Endothelial cell of umbilical vein (primary cell): ENCODE results near the gene UGT2A3.
"Not testable (repeated sequence)": the region's sequence is repeated elsewhere in the genome, so short reads cannot be mapped to it uniquely, and the experiment has no call there.

Experiments used
- CTCF ChIP-seq, 2 donors: IDR thresholded peaks; 1 replicate in 1 of 2; 2 replicates in 1 of 2; pipeline ENCODE4 v1.5.1; 2011; ENCODE audit warnings: low read length in 2 of 2, mild to moderate bottlenecking in 2 of 2, moderate library complexity in 2 of 2, control low read depth in 1 of 2, inconsistent platforms in 1 of 2, low read depth in 1 of 2; ENCODE audit not compliant: insufficient read depth in 1 of 2; ENCODE audit errors: extremely low read depth in 1 of 2
- MYC ChIP-seq: IDR thresholded peaks from one replicate; pipeline ENCODE4 v1.6.1; 2011; ENCODE audit warnings: mild to moderate bottlenecking, low read depth, low read length
- POLR2A ChIP-seq: IDR thresholded peaks from 2 replicates; pipeline ENCODE4 v1.6.1; 2012; ENCODE audit warnings: low read depth, mild to moderate bottlenecking, control low read depth, low read length

DNA sequence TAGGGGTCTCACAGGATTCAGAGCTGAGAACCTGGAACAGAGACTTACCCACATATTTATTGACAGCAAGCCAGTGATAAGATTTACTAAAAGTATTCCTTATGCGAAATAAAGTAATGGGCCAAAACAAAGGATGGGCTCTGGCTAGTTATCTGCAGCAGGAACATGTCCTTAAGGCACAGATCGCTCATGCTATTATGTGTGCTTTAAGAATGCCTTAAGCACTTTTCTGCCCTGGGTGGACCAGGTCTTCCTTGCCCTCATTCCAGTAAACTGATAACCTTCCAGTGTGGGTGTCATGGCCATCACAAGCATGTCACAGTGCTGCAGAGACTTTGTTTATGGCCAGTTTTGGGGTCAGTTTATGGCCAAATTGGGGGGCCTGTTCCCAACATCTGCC, 7.5 kb upstream of the UGT2A3 start:
- TF ChIP-seq CTCF (IDR thresholded peaks at IDR 0.05; ENCODE audit: extremely low read depth in 1 of 2, insufficient read depth in 1 of 2, low read depth in 1 of 2, low read length in 2 of 2); POLR2A; MYC: not testable (repeated sequence)
